Measurements from ENCODE around the gene KLHL40.

- no peak for TF ChIP-seq CTCF (IDR thresholded peaks at IDR 0.05; ENCODE audit: low read depth, low read length)
- TF ChIP-seq MAX (IDR thresholded peaks at IDR 0.05; ENCODE audit: low read depth, low read length): no peak
- no peak for TF ChIP-seq POLR2A (IDR thresholded peaks at IDR 0.05; ENCODE audit: extremely low read depth, insufficient read length)
- no peak for TF ChIP-seq MYC (IDR thresholded peaks at IDR 0.05; ENCODE audit: low read depth, low read length)
Measured at GRCh38 chr3:42739401-42740158, 54.2 kb downstream of the KLHL40 start.

Data from NB4 (cell line).